GM19099 (cell line): Measurements from ENCODE around the gene FAM83G.

Source experiments
- POLR2A ChIP-seq: IDR thresholded peaks from 3 replicates; pipeline ENCODE4 v1.6.1; 2011; ENCODE audit warnings: low read depth; ENCODE audit not compliant: insufficient read length; ENCODE audit errors: extremely low read depth

FAM83G gene

DNA sequence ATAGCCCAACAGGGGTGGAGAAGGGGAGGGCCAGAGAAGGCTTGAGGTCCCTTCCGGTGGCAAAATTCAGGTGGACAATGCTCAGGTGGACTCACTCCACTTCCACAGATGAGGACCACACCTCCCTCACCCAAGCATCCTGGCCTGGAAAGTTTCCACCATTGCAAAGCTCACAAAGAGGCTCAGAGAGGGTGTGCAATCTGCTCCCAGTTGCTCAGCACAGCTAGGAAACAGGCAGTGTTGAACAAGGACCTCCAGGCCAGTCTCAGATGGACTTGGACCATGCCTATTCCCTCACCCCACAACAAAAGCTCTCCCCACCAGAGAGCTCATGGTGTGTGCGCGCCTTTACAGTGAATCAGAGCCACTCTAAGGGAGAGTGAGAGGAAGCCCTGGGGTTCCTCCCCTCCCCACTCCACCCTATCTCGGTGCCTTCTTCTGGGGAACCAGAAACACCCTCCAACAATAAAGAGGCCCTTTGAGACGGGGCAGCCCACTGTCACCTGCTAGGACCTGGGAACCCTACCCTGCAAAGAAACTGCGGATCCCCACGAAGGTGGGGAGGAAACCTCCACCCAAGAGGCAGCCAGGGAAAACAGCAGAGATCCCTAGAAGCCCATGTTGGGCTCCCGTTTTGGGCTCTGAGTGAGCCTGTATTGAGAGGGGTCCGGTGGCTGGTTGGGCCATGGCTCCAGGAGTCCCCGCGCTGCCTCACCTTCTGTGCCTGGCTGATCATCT, 1.6 kb downstream of the FAM83G start:
- no peak for TF ChIP-seq POLR2A

DNA sequence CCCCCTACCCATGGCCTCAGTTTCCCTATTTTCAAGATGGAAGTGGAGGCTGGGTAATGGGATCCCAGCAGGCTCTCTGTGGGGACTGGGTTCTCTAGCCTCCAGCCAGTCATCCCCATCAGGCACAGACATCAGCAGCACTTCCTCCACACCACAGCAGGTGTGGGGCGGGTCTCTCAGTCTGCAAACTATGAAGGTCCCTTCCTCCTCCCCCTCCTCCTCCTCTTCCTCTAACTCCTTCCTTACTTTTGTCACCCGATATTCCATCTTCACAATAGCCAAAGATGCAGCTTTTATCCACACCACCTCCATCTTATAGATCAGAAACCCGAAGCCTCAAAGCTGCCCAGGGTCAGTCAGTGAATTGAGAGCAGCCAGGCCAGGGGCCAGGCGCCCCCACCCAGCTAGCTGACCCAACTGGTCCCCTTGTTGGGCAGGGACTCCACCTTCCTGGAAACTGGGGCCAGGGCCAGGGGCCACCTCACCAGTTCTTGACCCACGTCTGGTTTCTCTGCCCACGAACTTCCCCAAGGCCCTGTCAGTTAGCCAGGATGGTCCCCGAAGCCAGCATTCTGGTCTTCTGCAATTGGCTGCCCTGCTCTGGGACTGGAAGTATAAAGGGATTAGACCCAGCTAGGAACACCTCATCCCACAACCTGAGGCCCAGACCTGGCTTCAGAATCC, 2.5 kb downstream of the FAM83G start:
- no peak for TF ChIP-seq POLR2A

- TF ChIP-seq POLR2A, result no peak
These were observed 3.8 kb downstream of the FAM83G start for GRCh38 chr17:19000531-19001325.

DNA sequence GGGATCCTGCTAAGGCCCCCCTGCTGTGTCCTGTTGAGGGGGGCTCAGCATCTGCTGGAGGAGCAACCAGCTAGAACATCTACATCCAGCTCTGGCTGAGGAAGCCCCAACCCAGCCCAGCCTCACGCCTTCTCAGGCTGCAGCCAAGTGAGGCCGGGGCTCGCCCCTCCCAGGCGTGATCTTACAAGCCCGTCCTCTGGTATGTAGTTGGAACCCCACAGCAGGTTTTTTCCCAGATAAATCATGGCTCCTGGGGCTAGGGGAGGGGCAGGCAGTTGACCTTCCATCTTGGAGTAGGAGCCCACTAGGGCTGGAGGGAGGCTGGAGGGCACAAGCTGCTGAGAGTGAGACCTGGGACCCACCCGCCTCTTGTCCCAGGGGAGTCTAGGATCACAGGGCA, 4.7 kb downstream of the FAM83G start:
- TF ChIP-seq POLR2A, result no peak

DNA sequence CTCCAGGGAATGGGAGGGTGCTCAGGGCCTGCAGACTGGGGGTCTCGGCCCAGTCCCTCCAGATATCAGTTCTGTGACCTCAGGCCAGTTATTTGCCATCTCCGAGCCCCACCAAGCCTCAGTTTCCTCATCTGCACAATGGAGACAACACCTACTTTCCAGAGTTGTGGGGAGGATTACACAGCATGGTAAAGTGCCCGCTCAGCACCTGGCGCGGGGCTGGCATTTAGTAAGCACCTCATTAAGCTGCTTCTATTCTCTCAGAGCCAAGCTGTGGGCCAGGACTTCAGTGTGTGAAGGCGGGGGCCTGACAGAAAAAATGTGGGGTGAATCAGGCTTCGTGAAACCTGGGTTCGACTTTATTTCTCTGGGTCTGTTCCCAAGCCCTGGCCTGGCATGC, 5.2 kb downstream of the FAM83G start:
- no peak for TF ChIP-seq POLR2A

DNA sequence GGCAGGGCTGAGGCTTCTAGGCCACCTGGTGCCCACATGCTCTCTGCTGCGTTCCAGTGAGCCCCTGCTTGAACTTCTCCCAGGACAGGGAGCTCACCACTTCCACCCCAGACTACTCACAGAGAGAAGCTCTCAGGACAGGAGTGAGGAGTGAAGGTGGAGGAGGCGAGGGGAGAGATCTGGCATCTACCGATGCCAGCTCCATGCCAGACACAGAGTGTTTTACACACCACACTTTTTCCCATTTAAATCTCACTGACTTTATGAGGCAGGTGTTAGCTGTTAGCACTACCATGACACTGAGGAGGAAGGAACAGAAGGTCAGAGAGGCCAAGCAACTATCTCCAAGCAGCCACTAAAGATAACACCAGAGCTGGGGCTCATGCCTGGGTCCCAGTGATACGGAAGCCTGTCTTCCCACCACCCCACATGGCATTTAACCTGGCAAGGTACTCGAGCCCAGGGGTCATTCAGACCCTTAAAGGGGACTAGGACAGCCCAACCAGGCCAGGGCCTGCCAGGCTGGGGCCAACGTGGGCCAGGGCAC, 6.8 kb downstream of the FAM83G start:
- TF ChIP-seq POLR2A, result no peak

- no peak for TF ChIP-seq POLR2A
These were observed 8.1 kb downstream of the FAM83G start for GRCh38 chr17:18996458-18996857.

- TF ChIP-seq POLR2A, result no peak
These were observed 9.3 kb downstream of the FAM83G start for GRCh38 chr17:18995220-18995619.

GRCh38 chr17:18994631-18995030, 9.9 kb downstream of the FAM83G start:
- TF ChIP-seq POLR2A, result no peak

- TF ChIP-seq POLR2A, result no peak
These were observed 10.5 kb downstream of the FAM83G start for GRCh38 chr17:18993905-18994526.

GRCh38 chr17:18992454-18993130, 12.0 kb downstream of the FAM83G start:
- TF ChIP-seq POLR2A, result no peak

DNA sequence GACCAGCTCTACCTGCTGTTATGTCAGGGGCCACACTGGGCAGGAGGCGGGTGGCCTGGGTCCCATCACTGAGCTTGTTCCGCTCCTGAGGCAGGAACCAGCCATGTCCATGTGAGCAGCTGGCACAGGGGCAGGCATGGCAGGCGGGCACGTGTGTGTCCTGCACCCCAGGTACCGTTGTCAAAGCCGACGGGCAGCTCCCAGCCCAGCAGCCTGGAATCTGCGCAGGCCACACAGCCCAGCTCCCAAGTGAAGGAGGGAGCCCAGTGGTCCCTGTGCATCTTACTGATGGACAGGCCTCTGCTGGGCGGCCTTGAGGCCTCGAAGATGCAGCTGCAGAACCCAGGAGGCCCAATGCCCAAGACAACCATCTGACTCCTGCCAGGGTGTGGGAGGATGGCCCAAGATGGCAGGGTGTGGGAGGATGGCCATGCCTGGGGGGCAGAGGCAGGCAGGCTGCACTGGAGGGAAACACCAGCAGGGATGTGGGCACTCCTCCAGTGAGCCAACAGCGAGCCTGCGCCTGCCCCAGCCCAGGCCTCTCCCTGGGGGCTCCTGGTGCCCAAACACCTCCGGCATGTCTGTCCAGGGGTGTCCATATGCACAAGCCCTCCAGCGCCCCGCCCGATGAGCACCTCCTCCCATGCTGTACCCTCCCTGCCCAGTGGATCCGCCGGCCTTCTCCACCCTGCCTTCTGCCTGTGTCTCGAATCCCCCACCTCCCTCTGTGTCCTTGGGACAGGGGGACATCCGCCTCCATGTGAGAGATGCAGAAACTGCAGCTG, 12.8 kb downstream of the FAM83G start:
- TF ChIP-seq POLR2A, result no peak

- TF ChIP-seq POLR2A, result no peak
These were observed 14.2 kb downstream of the FAM83G start for GRCh38 chr17:18990331-18990730.

GRCh38 chr17:18988546-18989173, 15.9 kb downstream of the FAM83G start:
- TF ChIP-seq POLR2A, result no peak
